Measurements from ENCODE around the gene ROBO2.

The ROBO2 gene

DNA sequence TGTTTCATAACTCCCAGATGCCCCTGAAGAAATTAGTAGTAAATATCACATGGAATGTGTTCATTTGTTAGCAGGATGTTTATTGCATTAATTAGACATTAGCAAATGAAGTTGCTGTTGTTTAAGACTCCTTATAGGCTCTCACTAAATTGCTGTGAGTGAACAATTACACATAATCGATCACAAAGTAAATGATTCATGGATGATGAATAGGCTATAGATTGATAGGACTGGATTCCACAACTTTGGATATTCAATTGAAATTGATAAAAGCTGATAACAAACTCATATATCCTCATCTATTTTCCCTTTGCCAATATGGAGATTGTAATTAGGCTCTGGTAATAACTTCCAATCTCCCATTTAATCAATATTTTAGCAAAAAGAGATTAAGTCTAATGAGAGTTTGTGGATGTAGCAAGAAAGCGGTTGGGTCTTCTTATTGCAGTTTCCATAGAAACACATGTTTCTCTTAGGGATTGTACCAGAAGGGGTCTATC is 555.5 kb downstream of the ROBO2 start:
- Histone ChIP-seq H3K27me3 (ENCODE audit: insufficient read depth, low read length) (no peaks in the 10 kb centered on the region), H3K27ac (ENCODE audit: low read depth, low read length) (no peak overlapping the region), H3K4me1 (ENCODE audit: control insufficient read depth, insufficient read depth, low read length, unreplicated experiment) (no peaks in the 10 kb centered on the region), H3K4me3 (ENCODE audit: low read depth, low read length) (no peak overlapping the region), H3K36me3 (ENCODE audit: insufficient read depth, low read length) (no peaks in the 10 kb centered on the region), H2AFZ (ENCODE audit: low read length, unreplicated experiment) (no peak overlapping the region), H3K79me2 (ENCODE audit: control insufficient read depth, insufficient read depth, low read length, unreplicated experiment) (no peaks in the 10 kb centered on the region)

DNA sequence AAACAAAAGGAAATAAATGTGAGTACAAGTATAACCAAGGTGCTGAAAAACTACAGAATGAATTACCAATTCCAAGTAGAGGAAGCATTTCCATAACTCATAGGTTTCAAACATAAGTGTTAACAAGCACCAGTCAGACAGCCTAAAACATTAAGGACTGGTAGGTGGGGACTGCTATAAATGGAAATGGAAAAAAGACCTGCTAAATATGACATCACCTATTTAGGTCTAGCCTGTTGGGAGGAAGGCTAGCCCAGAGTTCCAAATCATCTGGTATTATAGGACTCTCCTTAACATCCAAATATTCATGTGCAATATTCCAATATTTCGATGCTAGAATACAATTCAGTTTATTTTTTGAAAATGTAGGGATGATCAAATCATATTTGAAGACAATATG is 560.0 kb downstream of the ROBO2 start:
- no peak overlapping the region for H3K4me3 ChIP-seq (ENCODE audit: low read depth, low read length)
- H3K27me3 ChIP-seq (ENCODE audit: insufficient read depth, low read length) = no peaks in the 10 kb centered on the region
- H3K27ac ChIP-seq (ENCODE audit: low read depth, low read length) = no peak overlapping the region
- no peaks in the 10 kb centered on the region for H3K36me3 ChIP-seq (ENCODE audit: insufficient read depth, low read length)
- H3K79me2 ChIP-seq (ENCODE audit: control insufficient read depth, insufficient read depth, low read length, unreplicated experiment) = no peaks in the 10 kb centered on the region
- no peaks in the 10 kb centered on the region for H3K4me1 ChIP-seq (ENCODE audit: control insufficient read depth, insufficient read depth, low read length, unreplicated experiment)
- H2AFZ ChIP-seq (ENCODE audit: low read length, unreplicated experiment) = no peak overlapping the region

DNA sequence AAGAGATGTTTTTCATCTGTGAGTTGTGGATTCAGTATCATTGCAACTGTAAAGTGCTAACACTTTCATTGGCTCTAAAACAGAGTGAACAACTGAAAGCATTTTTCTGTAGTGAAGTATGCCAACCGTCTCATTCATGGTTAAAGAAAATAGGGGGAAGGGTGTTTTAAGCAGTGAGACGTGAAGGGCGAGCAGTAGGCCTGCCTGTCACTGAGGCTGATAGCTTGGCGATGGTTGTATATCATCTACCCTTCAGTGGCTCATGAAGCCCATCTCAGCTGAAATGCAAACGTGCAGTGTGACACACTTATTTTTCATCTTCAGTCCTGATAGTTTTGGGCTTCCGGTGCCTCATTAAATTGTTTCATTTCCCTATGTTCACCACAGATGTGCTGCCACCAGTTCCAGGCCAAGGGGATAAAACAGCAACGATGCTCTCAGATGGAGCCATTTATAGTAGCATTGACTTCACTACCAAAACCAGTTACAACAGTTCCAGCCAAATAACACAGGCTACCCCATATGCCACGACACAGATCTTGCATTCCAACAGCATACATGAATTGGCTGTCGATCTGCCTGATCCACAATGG is 562.0 kb downstream of the ROBO2 start:
- no peaks in the 10 kb centered on the region for H3K4me1 ChIP-seq (ENCODE audit: control insufficient read depth, insufficient read depth, low read length, unreplicated experiment)

DNA sequence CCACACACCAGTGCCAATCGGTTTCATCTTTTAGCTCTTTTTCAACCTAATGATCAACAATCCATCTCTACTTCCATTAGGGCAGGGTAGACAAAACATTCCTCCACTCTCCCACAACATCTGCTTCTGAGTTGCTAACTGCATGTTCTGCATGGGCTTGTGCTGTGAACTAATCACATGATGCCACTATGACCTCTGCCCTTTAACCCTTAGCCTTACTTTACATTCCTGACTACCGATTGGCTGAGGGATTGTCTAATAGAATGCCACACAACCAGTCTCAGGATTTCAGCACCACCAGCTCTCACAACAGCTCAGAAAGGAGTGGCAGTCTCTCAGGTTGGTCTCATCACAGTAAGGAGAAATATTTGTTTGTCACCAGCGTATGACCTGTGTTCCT is 562.8 kb downstream of the ROBO2 start:
- Histone ChIP-seq H3K36me3 (ENCODE audit: insufficient read depth, low read length) (no peaks in the 10 kb centered on the region), H3K27me3 (ENCODE audit: insufficient read depth, low read length) (no peaks in the 10 kb centered on the region), H3K79me2 (ENCODE audit: control insufficient read depth, insufficient read depth, low read length, unreplicated experiment) (no peaks in the 10 kb centered on the region), H3K4me3 (ENCODE audit: low read depth, low read length) (no peak overlapping the region), H2AFZ (ENCODE audit: low read length, unreplicated experiment) (no peak overlapping the region), H3K4me1 (ENCODE audit: control insufficient read depth, insufficient read depth, low read length, unreplicated experiment) (no peaks in the 10 kb centered on the region), H3K27ac (ENCODE audit: low read depth, low read length) (no peak overlapping the region)

More for the DNA sequence above, 562.0 kb downstream of the ROBO2 start:
- no peaks in the 10 kb centered on the region for H3K36me3 ChIP-seq (ENCODE audit: insufficient read depth, low read length)
- H3K79me2 ChIP-seq (ENCODE audit: control insufficient read depth, insufficient read depth, low read length, unreplicated experiment) = no peaks in the 10 kb centered on the region
- H3K27me3 ChIP-seq (ENCODE audit: insufficient read depth, low read length) = no peaks in the 10 kb centered on the region
- no peak overlapping the region for H3K4me3 ChIP-seq (ENCODE audit: low read depth, low read length)
- no peak overlapping the region for H2AFZ ChIP-seq (ENCODE audit: low read length, unreplicated experiment)
- H3K27ac ChIP-seq (ENCODE audit: low read depth, low read length) = no peak overlapping the region

DNA sequence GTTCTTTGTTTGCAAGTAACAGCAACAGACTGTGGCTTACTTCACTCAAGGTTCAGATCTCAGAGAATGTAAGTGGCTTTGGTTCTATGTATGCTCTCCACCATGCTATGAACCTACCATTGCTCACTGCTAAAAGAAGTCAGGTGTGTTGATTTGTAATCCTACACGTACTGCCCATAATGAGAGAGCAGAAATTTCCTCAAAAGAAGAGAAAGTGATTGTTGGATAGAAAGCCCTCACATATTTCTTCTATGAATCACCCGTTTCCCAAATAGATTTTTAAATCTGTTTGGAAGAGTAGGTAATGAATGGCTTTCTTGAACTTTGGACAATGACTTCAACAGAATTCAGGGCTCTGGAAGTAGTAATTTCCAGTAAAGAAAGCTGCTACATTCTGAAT is 565.4 kb downstream of the ROBO2 start:
- Histone ChIP-seq H2AFZ (ENCODE audit: low read length, unreplicated experiment) (no peak overlapping the region), H3K4me3 (ENCODE audit: low read depth, low read length) (no peak overlapping the region), H3K79me2 (ENCODE audit: control insufficient read depth, insufficient read depth, low read length, unreplicated experiment) (no peaks in the 10 kb centered on the region), H3K27me3 (ENCODE audit: insufficient read depth, low read length) (no peaks in the 10 kb centered on the region), H3K27ac (ENCODE audit: low read depth, low read length) (no peak overlapping the region), H3K36me3 (ENCODE audit: insufficient read depth, low read length) (no peaks in the 10 kb centered on the region), H3K4me1 (ENCODE audit: control insufficient read depth, insufficient read depth, low read length, unreplicated experiment) (no peaks in the 10 kb centered on the region)

DNA sequence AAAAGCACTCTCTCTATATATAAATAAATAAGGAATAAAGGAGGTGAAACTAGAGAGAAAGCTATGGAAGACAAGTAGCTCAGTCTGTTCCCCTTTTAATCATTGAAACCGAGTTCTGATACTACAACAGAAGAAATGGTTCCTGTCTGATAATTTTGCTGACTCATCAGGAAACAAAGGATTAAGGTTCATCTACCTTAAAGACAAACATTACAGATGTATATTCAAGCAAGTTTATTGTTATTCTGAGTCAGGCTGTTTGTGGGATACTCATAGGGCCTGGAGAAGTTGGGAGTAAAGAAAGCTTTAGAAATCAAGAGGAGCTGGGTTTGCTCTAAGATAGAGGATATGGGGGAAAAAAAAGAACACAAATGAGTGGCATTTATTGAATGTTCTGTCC is 566.0 kb downstream of the ROBO2 start:
- Histone ChIP-seq H3K4me3 (ENCODE audit: low read depth, low read length) (no peak overlapping the region), H3K27me3 (ENCODE audit: insufficient read depth, low read length) (no peaks in the 10 kb centered on the region), H3K36me3 (ENCODE audit: insufficient read depth, low read length) (no peaks in the 10 kb centered on the region), H3K27ac (ENCODE audit: low read depth, low read length) (no peak overlapping the region), H3K79me2 (ENCODE audit: control insufficient read depth, insufficient read depth, low read length, unreplicated experiment) (no peaks in the 10 kb centered on the region), H3K4me1 (ENCODE audit: control insufficient read depth, insufficient read depth, low read length, unreplicated experiment) (no peaks in the 10 kb centered on the region), H2AFZ (ENCODE audit: low read length, unreplicated experiment) (no peak overlapping the region)

DNA sequence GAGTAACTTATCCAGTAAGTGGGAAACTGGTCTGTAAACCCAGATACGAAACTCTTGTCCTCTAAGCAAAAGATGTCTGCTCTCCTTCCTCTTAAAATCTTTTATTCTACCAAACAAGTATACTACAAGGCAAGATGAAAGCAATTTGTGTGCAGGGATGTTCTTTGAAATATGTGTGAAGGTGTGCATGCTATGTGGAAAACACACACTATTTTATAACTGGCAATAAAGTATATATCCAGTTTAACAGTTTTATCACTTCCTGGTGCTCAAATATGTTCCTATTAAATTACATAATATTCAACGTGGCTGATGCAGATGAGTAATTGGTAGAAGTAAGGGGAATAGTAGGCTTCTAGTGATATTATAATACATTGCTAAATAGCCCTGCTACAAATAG is 566.5 kb downstream of the ROBO2 start:
- H3K36me3 ChIP-seq (ENCODE audit: insufficient read depth, low read length) = no peaks in the 10 kb centered on the region

DNA sequence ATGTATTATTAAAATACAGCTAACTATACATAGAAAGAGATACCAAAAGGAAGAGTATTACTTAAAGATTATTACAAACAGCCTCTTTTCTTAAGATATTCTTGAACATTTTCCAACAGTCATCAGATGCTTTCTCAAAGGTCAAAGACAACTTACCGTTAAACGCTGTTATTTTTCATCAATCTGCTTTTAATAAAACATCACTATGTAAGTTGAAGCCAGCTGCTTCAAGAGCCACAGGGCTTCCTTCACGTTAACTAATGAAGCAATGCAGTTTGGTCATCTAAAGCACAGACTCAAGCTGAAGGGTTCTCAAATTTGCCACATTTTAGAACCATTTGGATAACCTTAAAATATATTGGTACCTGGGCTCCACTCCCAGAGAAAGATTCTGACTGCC is 578.8 kb downstream of the ROBO2 start:
- no peaks in the 10 kb centered on the region for H3K4me1 ChIP-seq (ENCODE audit: control insufficient read depth, insufficient read depth, low read length, unreplicated experiment)
- H3K4me3 ChIP-seq (ENCODE audit: low read depth, low read length) = no peak overlapping the region
- H3K36me3 ChIP-seq (ENCODE audit: insufficient read depth, low read length) = no peaks in the 10 kb centered on the region
- no peak overlapping the region for H3K27ac ChIP-seq (ENCODE audit: low read depth, low read length)
- no peak overlapping the region for H2AFZ ChIP-seq (ENCODE audit: low read length, unreplicated experiment)
- H3K79me2 ChIP-seq (ENCODE audit: control insufficient read depth, insufficient read depth, low read length, unreplicated experiment) = no peaks in the 10 kb centered on the region
- no peaks in the 10 kb centered on the region for H3K27me3 ChIP-seq (ENCODE audit: insufficient read depth, low read length)

More for the DNA sequence above, 566.5 kb downstream of the ROBO2 start:
- Histone ChIP-seq H3K4me3 (ENCODE audit: low read depth, low read length) (no peak overlapping the region), H3K79me2 (ENCODE audit: control insufficient read depth, insufficient read depth, low read length, unreplicated experiment) (no peaks in the 10 kb centered on the region), H3K27me3 (ENCODE audit: insufficient read depth, low read length) (no peaks in the 10 kb centered on the region), H3K4me1 (ENCODE audit: control insufficient read depth, insufficient read depth, low read length, unreplicated experiment) (no peaks in the 10 kb centered on the region), H2AFZ (ENCODE audit: low read length, unreplicated experiment) (no peak overlapping the region), H3K27ac (ENCODE audit: low read depth, low read length) (no peak overlapping the region)

DNA sequence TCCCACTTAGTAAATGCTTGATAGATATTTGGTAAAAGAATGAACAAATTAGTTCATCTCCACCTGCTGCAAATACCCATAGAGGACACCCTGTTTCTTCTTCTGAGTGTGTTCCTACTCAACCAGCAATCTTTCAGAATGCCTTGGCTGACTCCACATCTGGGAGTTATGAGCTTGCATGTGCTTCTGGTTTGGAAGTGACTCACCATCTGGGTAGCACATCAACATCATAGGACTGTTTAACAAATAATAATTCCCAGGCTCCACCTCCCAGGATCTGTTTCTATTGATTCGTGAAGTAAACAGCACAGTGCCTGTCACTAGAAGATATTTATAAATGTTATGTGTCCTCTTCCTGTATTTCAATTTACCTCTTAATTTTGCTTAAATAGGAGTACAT is 580.1 kb downstream of the ROBO2 start:
- Histone ChIP-seq H3K4me3 (ENCODE audit: low read depth, low read length) (no peak overlapping the region), H3K4me1 (ENCODE audit: control insufficient read depth, insufficient read depth, low read length, unreplicated experiment) (no peaks in the 10 kb centered on the region), H3K36me3 (ENCODE audit: insufficient read depth, low read length) (no peaks in the 10 kb centered on the region), H3K27me3 (ENCODE audit: insufficient read depth, low read length) (no peaks in the 10 kb centered on the region), H2AFZ (ENCODE audit: low read length, unreplicated experiment) (no peak overlapping the region), H3K27ac (ENCODE audit: low read depth, low read length) (no peak overlapping the region), H3K79me2 (ENCODE audit: control insufficient read depth, insufficient read depth, low read length, unreplicated experiment) (no peaks in the 10 kb centered on the region)

DNA sequence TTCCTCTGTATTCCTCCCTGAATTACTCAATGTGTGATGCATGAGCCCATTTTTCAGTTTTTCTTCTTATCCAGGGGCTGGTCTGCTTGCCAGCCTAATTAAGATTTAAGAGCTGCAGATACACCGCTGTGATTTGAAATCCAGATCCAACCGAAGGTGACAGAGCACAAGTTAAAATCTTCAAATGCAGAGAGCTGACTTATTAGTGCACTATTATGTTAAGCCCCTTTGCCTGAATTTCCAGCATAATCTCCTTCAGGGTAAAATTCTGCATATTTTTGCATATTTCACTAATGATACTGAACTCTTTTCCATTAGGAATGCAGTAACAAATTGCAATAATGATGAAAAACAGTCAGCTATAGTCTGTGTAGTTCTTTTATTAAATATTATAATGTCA is 583.6 kb downstream of the ROBO2 start:
- no peak overlapping the region for H3K4me3 ChIP-seq (ENCODE audit: low read depth, low read length)

DNA sequence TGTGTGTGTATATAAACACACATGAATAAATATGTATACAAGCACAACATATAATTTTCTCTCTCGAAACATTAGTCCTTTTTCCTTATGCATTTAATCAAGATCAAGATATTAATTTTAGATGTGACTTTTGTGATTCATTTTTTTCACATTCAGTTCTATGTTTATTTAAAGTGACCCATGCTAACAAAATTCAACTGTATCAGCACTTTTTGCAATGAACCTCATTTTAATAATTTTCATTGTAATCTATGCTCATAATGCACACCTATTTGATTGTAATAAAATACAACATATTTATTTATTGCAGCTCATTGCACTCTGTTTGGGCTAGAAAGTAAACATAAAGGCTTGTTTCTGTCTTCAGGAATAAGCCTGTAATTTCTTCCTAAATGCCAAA is 586.3 kb downstream of the ROBO2 start:
- Histone ChIP-seq H3K4me1 (ENCODE audit: control insufficient read depth, insufficient read depth, low read length, unreplicated experiment) (no peaks in the 10 kb centered on the region), H3K27me3 (ENCODE audit: insufficient read depth, low read length) (no peaks in the 10 kb centered on the region), H3K79me2 (ENCODE audit: control insufficient read depth, insufficient read depth, low read length, unreplicated experiment) (no peaks in the 10 kb centered on the region), H3K27ac (ENCODE audit: low read depth, low read length) (no peak overlapping the region), H3K36me3 (ENCODE audit: insufficient read depth, low read length) (no peaks in the 10 kb centered on the region), H2AFZ (ENCODE audit: low read length, unreplicated experiment) (no peak overlapping the region), H3K4me3 (ENCODE audit: low read depth, low read length) (no peak overlapping the region)

More for the DNA sequence above, 583.6 kb downstream of the ROBO2 start:
- H3K36me3 ChIP-seq (ENCODE audit: insufficient read depth, low read length) = no peaks in the 10 kb centered on the region
- no peaks in the 10 kb centered on the region for H3K4me1 ChIP-seq (ENCODE audit: control insufficient read depth, insufficient read depth, low read length, unreplicated experiment)
- H3K27me3 ChIP-seq (ENCODE audit: insufficient read depth, low read length) = no peaks in the 10 kb centered on the region
- no peak overlapping the region for H3K27ac ChIP-seq (ENCODE audit: low read depth, low read length)
- H3K79me2 ChIP-seq (ENCODE audit: control insufficient read depth, insufficient read depth, low read length, unreplicated experiment) = no peaks in the 10 kb centered on the region
- H2AFZ ChIP-seq (ENCODE audit: low read length, unreplicated experiment) = no peak overlapping the region

Data from ACC112 (cell line).